RWPE1 (cell line): ENCODE results near the gene ADGRV1.

ENCODE experiments used
- CTCF ChIA-PET: fragments of 350-600 bp; sonication (Branson Sonifier 250); formaldehyde crosslinking; extraction: SDS; loops from one replicate; lab custom pipeline; 2021; lab: Yijun Ruan, JAX
- POLR2A ChIA-PET: fragments of 400-600 bp; formaldehyde crosslinking; extraction: SDS; loops from one replicate; lab custom pipeline; 2020; ENCODE audit warnings: antibody characterized with exemption; ENCODE audit not compliant: low non-redundant PET; lab: Yijun Ruan, JAX
- DNase-seq: peaks from one replicate; pipeline ENCODE4 v3.0.0; 2012; ENCODE audit warnings: low spot score
- H3K27ac ChIP-seq: fragments of 450-650 bp; 2 replicates; pipeline ENCODE4 v1.5.1; 2017
- TF ChIP-seq, protein P1 (sequence below): fragments of 450-650 bp; conservative IDR thresholded peaks from 2 replicates; pipeline ENCODE4 v1.5.1; 2017; ENCODE audit warnings: low read depth, mild to moderate bottlenecking

Gene ADGRV1

GRCh38 chr5:90949469-90950358 lies 391.1 kb downstream of the ADGRV1 start:
- no peak for DNase-seq
- no peak overlapping the region for H3K27ac ChIP-seq
- ChIA-PET POLR2A (no interaction called here), CTCF (no interaction called here)
- TF ChIP-seq, protein P1, sequence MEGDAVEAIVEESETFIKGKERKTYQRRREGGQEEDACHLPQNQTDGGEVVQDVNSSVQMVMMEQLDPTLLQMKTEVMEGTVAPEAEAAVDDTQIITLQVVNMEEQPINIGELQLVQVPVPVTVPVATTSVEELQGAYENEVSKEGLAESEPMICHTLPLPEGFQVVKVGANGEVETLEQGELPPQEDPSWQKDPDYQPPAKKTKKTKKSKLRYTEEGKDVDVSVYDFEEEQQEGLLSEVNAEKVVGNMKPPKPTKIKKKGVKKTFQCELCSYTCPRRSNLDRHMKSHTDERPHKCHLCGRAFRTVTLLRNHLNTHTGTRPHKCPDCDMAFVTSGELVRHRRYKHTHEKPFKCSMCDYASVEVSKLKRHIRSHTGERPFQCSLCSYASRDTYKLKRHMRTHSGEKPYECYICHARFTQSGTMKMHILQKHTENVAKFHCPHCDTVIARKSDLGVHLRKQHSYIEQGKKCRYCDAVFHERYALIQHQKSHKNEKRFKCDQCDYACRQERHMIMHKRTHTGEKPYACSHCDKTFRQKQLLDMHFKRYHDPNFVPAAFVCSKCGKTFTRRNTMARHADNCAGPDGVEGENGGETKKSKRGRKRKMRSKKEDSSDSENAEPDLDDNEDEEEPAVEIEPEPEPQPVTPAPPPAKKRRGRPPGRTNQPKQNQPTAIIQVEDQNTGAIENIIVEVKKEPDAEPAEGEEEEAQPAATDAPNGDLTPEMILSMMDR: no peak

- TF ChIP-seq, protein P1: no peak
- DNase-seq: no peak
- H3K27ac ChIP-seq: no peak overlapping the region
- ChIA-PET CTCF (interaction anchor here (0.5 to 0.6 kb wide), 2 partner anchors 186 to 463 kb away, joined by 3 to 5 read pairs; no protein-coding TSS in a partner anchor), POLR2A (no interaction called here)
These were observed 396.5 kb downstream of the ADGRV1 start for GRCh38 chr5:90955001-90955635.

DNA sequence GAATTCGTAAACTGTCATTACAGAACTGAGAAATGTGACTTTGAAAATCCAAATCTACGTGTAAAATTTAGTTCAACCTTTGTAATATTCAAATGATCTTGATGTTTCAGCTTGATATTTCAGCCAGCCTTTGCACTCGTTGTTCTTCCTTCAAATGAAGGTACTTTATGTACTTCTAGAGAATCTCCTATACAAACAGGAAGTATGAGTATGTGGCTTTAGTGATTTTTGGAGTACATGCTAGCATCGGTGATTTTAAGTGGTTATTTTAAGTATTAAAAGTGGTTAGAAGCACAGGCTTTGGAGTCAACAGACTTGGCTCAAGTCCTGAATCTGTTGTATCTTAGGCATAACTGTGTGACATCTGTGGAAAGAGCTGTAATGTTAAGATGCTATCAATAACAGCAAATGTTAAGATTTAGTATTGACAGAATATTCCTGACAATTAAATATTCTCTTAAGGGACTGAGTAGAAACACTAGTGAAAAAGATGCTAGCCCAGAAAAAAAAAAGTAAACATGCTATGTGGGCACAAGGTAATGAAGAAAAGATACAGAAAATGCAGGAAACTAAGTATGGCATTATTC lies 398.0 kb downstream of the ADGRV1 start:
- ChIA-PET CTCF (no interaction called here), POLR2A (no interaction called here)
- TF ChIP-seq, protein P1: no peak
- no peak for DNase-seq
- H3K27ac ChIP-seq: no peak overlapping the region

DNA sequence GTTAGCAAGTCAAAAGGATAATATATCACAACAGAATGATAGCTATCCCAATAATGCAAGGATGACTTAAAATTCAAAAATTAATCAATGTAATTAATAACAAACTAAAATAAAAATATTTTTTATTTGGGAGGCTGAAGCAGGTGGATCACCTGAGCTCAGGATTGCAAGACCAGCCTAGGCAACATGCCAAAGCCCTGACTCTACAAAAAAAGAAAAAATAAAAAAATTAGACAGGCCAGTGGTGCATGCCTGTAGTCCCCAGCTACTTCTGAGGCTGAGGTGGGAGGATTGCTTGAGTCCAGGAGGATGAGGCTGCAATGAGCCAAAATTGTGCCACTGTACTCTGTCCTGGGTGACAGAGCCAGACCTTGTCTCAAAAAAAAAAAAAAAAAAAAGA lies 399.3 kb downstream of the ADGRV1 start:
- ChIA-PET POLR2A (no interaction called here), CTCF (no interaction called here)
- no peak for DNase-seq
- no peak overlapping the region for H3K27ac ChIP-seq
- TF ChIP-seq, protein P1: no peak

GRCh38 chr5:90959262-90959661 lies 400.7 kb downstream of the ADGRV1 start:
- TF ChIP-seq, protein P1: no peak
- ChIA-PET CTCF (no interaction called here), POLR2A (no interaction called here)
- no peak for DNase-seq
- H3K27ac ChIP-seq: no peak overlapping the region

GRCh38 chr5:90962481-90962880 lies 403.9 kb downstream of the ADGRV1 start:
- H3K27ac ChIP-seq: no peak overlapping the region
- POLR2A ChIA-PET: no interaction called here
- TF ChIP-seq, protein P1: no peak
- no peak for DNase-seq
- CTCF ChIA-PET: interaction anchor here (0.6 kb wide), 2 partner anchors 25 to 307 kb away, joined by 4 to 5 read pairs; no protein-coding TSS in a partner anchor
